Sigmoid colon (tissue), 4 donors: ENCODE results near the gene OR4N2.
"Not testable (repeated sequence)": the region's sequence is repeated elsewhere in the genome, so short reads cannot be mapped to it uniquely, and the experiment has no call there.

Source experiments
- CTCF ChIP-seq, 4 experiments: fragments of 450-650 bp in 3 of 4; fragments of 200-600 bp in 1 of 4; IDR thresholded peaks; one replicate each; pipeline ENCODE4 v1.5.1; 2016 to 2019; ENCODE audit warnings: antibody characterized with exemption in 4 of 4, mild to moderate bottlenecking in 3 of 4, moderate library complexity in 2 of 4
- EP300 ChIP-seq, 4 donors: sonication (generic); formaldehyde crosslinking; IDR thresholded peaks; one replicate each; pipeline ENCODE4 v1.6.1; 2017; ENCODE audit warnings: antibody characterized with exemption in 4 of 4
- POLR2A ChIP-seq, 2 donors: fragments of 450-650 bp; IDR thresholded peaks; one replicate each; pipeline ENCODE4 v1.6.1; 2016; ENCODE audit warnings: antibody characterized with exemption in 2 of 2, mild to moderate bottlenecking in 2 of 2, moderate library complexity in 2 of 2
- POLR2AphosphoS5 ChIP-seq, 4 donors: sonication (generic); formaldehyde crosslinking; IDR thresholded peaks; one replicate each; pipeline ENCODE4 v1.6.1; 2017; ENCODE audit warnings: antibody characterized with exemption in 4 of 4

GRCh38 chr14:19796520-19797108 lies 7.0 kb upstream of the OR4N2 start:
- TF ChIP-seq CTCF, POLR2AphosphoS5, POLR2A, EP300 (IDR thresholded peaks at IDR 0.05): not testable (repeated sequence)
